Esophagus muscularis mucosa (tissue), 4 donors: Measurements from ENCODE around the gene IFITM1. TPM values are rescaled to one million over a fixed set of nuclear protein-coding genes. Genes with fewer than 3 reads are reported as not detected.
"Not testable (repeated sequence)": the region's sequence is repeated elsewhere in the genome, so short reads cannot be mapped to it uniquely, and the experiment has no call there.

Experiments
- DNase-seq: peaks from one replicate; pipeline ENCODE4 v3.0.0-alpha.2; 2017; ENCODE audit errors: extremely low spot score
- H3K27ac ChIP-seq, 4 donors: fragments of 200-600 bp; sonication (generic); replicated peaks in 1 of 4; 1 replicate in 3 of 4; 2 replicates in 1 of 4; pipeline ENCODE4 v1.5.1; 2016 to 2019; ENCODE audit warnings: mild to moderate bottlenecking in 1 of 4
- H3K27me3 ChIP-seq, 4 donors: fragments of 200-600 bp; sonication (generic); one replicate each; pipeline versions ENCODE4 v1.5.1 to v1.6.0; 2016 to 2019
- H3K36me3 ChIP-seq, 4 donors: fragments of 200-600 bp; sonication (generic); one replicate each; pipeline ENCODE4 v1.5.1; 2016 to 2019
- H3K4me1 ChIP-seq, 4 donors: fragments of 200-600 bp; sonication (generic); one replicate each; pipeline ENCODE4 v1.5.1; 2016 to 2019
- H3K4me3 ChIP-seq, 4 donors: fragments of 200-600 bp; sonication (generic); 1 replicate in 2 of 4; 2 replicates in 2 of 4; pipeline ENCODE4 v1.5.1; 2016 to 2019; ENCODE audit warnings: mild to moderate bottlenecking in 4 of 4, moderate library complexity in 1 of 4
- H3K9me3 ChIP-seq, 4 donors: fragments of 200-600 bp; sonication (generic); 1 replicate in 3 of 4; 2 replicates in 1 of 4; pipeline ENCODE4 v1.5.1; 2016 to 2019
- CTCF ChIP-seq, 3 experiments: fragments of 200-600 bp in 2 of 3; fragments of 450-650 bp in 1 of 3; sonication (generic) in 2 of 3; IDR thresholded peaks; one replicate each; pipeline ENCODE4 v1.5.1; 2017 to 2019; ENCODE audit warnings: antibody characterized with exemption in 3 of 3, mild to moderate bottlenecking in 2 of 3, moderate library complexity in 1 of 3
- EP300 ChIP-seq: sonication (generic); formaldehyde crosslinking; IDR thresholded peaks from one replicate; pipeline ENCODE4 v1.6.1; 2017; ENCODE audit warnings: antibody characterized with exemption
- POLR2A ChIP-seq: fragments of 450-650 bp; IDR thresholded peaks from one replicate; pipeline ENCODE4 v1.6.1; 2017; ENCODE audit warnings: antibody characterized with exemption, moderate library complexity, mild to moderate bottlenecking, low read depth
- POLR2AphosphoS5 ChIP-seq, 2 donors: sonication (generic); formaldehyde crosslinking; IDR thresholded peaks; one replicate each; pipeline ENCODE4 v1.6.1; 2017; ENCODE audit warnings: antibody characterized with exemption in 2 of 2
- WGBS: methylation state at CpG from one replicate; pipeline ENCODE4 v1.1.5; 2018; 5-methylcytosine and 5-hydroxymethylcytosine counted together
- intact Hi-C: fragments of 100-400 bp; cut with DNase I; formaldehyde crosslinking; loops from one replicate; pipeline ENCODE4 v1.15.1; 2023
- total RNA-seq, 4 donors: library from RNA; depleted of rRNA; stranded (reverse); fragments of >200 nt; gene quantifications; one replicate each; pipeline versions ENCODE4 v1.1.0 to v1.2.1, GENCODE V29; 2016

Gene IFITM1
- total RNA-seq, 4 donors from 2014 or later: 60.6 to 197 (median 171) TPM

DNA sequence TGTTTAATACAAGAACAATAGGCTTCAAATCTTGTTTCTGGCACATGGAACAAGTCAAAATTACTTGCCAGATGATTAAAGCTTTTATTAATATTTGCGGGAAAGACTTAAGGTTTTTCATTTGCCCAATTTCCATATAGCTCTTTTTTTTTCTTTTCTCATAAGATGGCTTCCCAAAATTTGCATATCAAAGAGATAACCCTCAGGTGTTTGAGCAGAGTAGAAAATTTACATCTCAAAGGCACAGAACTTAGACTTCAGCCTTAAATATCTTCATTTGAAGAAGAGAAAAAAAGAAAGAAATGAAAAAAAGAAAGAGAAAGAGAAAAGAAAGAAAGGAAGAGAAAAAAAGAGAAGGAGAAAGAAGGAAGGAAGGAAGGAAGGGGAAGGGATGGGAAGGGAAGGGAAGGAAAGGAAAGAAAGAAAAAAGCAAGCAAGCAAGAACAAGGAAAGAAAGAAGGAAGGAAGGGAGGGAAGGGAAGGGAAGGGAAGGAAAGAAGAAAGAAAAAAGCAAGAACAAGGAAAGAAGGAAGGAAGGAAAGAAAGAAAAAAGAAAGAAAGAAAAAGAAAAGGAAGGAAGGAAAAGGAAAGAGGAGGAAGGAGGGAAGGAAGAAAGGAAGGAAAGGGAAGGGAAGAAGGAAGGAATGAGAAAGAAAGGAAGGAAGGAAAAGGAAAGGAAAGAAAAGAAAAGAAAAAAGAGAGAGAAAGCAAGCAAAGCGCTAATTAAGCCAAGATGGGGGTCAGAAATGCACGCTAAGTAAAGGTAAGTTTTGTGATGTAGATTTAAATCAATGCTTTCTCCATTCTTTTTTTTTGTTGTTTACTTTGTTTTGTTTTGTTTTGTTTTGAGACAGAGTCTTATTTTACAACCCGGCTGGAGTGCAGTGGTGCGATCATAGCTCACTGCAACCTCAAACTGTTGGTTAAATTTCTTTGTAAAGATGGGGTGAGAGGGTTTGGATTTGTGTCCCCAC is 27.0 kb downstream of the IFITM1 start:
- 85% methylated on average over 4 of the region's 5 CpGs for WGBS
- no peak for DNase-seq
- Histone ChIP-seq H3K27ac (no peak overlapping the region), H3K4me1 (peaks cover 8 to 12% (median 10%) of the 10 kb centered on the region in 4 donors), H3K4me3 (no peak overlapping the region), H3K36me3 (no peaks in the 10 kb centered on the region), H3K27me3 (peaks cover 0 to 2% (median 0%) of the 10 kb centered on the region in 4 donors), H3K9me3 (no peaks in the 10 kb centered on the region)
- intact Hi-C loops: no loop called here
- TF ChIP-seq POLR2A (no peak), POLR2AphosphoS5 (IDR thresholded peaks at IDR 0.05) (no peak), EP300 (no peak)

DNA sequence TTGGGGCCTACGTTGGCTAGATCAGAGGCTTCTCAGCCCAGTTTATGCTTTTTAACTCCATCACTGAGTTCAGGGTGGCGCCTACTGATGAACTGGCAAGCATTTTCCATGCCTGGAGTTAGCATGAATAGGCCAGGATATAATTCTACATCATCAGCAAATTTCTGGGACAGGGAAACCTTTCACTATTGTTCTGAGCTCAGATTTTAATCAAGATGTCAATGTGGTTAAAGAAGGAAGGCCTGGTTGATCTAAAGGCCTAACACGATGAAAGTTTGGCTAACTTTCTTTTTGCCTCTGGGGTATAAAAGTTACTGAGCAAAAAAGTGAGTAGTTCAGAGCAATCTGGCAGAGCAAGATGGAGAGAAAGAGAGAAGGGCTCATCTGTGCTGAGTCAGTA is 28.5 kb downstream of the IFITM1 start:
- intact Hi-C loops: no loop called here
- H3K36me3 ChIP-seq: no peaks in the 10 kb centered on the region
- H3K27ac ChIP-seq: peak overlapping the region in 3 of 4 donors; percentile 3 to 34 (median 18)

GRCh38 chr11:344836-345578 is 31.2 kb downstream of the IFITM1 start:
- Histone ChIP-seq H3K9me3 (no peaks in the 10 kb centered on the region), H3K4me3 (no peak overlapping the region), H3K36me3 (no peaks in the 10 kb centered on the region), H3K27ac (no peak overlapping the region), H3K27me3 (no peaks in the 10 kb centered on the region), H3K4me1 (no peaks in the 10 kb centered on the region)
- intact Hi-C loops: no loop called here
- 91% methylated on average over 11 of the region's 11 CpGs for WGBS
- TF ChIP-seq EP300 (no peak), CTCF (IDR thresholded peaks at IDR 0.05) (no peak), POLR2AphosphoS5 (IDR thresholded peaks at IDR 0.05) (no peak), POLR2A (no peak)
- DNase-seq: no peak

More for the DNA sequence above, 28.5 kb downstream of the IFITM1 start:
- no peak for DNase-seq
- Histone ChIP-seq H3K27me3 (peaks cover 0 to 2% (median 0%) of the 10 kb centered on the region in 4 donors), H3K9me3 (no peaks in the 10 kb centered on the region), H3K4me3 (no peak overlapping the region), H3K4me1 (no peaks in the 10 kb centered on the region)
- 79% methylated on average over 3 of the region's 3 CpGs for WGBS
- TF ChIP-seq POLR2A (no peak), POLR2AphosphoS5 (IDR thresholded peaks at IDR 0.05) (no peak), CTCF (IDR thresholded peaks at IDR 0.05) (no peak), EP300 (no peak)

- Histone ChIP-seq H3K4me3 (no peak overlapping the region), H3K27me3 (no peaks in the 10 kb centered on the region), H3K9me3 (no peaks in the 10 kb centered on the region), H3K4me1 (peaks cover 0 to 12% (median 7%) of the 10 kb centered on the region in 4 donors), H3K36me3 (no peaks in the 10 kb centered on the region), H3K27ac (no peak overlapping the region)
- 73% methylated on average over 3 of the region's 3 CpGs for WGBS
- TF ChIP-seq POLR2AphosphoS5 (IDR thresholded peaks at IDR 0.05): no peak
- TF ChIP-seq CTCF (IDR thresholded peaks at IDR 0.05): no peak
- intact Hi-C loops: no loop called here
- no peak for DNase-seq
Measured at GRCh38 chr11:346529-346928, 32.7 kb downstream of the IFITM1 start.

DNA sequence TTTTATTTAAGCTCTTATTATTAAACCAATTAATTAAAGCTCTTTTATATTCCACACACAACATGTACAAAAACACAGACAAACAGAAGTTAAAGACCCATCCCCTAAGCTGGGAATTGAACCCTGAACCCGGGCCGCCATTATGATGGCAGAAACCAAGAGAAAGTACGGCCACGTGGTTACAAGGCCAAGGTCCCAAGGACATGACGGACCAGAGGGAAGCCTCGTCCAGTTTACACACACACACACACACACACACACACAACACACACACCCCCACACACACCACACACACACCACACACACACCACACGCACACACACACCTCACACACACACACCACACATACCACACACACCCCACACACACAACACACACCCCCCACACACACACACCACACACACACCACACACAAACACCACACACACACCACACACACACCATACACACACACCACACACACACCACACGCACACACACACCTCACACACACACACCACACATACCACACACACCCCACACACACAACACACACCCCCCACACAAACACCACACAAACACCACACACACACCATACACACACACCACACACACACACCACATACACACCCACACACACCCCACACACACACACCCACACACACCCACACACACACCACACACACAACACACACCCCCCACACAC is 35.6 kb downstream of the IFITM1 start:
- intact Hi-C loops, H3K27me3 ChIP-seq, H3K27ac ChIP-seq, H3K4me3 ChIP-seq, DNase-seq, H3K9me3 ChIP-seq, H3K36me3 ChIP-seq: not testable (repeated sequence)
- H3K4me1 ChIP-seq: peaks cover 22 to 36% (median 29%) of the 10 kb centered on the region in 4 donors
- 88% methylated on average over 8 of the region's 8 CpGs for WGBS

DNA sequence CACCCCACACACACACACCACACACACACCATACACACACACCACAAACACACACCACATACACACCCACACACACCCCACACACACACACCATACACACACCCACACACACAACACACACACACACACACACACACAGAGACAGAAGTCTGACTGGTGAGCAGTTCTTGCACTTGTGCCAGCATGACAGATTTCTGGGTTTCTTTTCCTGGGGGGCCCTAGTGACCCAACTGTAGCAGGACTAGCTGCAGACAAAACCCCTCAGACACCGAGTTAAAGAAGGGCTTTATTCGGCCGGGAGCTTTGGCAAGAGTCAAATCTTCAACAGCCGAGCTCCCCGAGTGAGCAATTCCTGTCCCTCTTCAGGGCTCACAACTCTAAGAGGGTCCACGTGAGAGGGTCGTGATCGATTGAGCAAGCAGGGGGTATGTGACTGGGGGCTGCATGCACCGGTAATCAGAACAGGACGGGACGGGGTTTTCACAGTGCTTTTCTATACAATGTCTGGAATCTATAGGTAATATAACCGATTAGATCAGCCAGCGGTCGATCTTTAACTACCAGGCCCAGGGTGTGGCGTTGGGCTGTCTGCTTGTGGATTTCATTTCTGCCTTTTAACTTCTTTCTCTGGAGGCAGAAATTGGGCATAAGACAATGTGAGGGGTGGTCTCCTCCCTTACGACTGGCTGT is 36.3 kb downstream of the IFITM1 start:
- H3K9me3 ChIP-seq, DNase-seq, H3K36me3 ChIP-seq, H3K27me3 ChIP-seq, intact Hi-C loops, H3K4me3 ChIP-seq: not testable (repeated sequence)
- Histone ChIP-seq H3K27ac (peak overlapping the region in 2 of 4 donors; percentile 7 to 11), H3K4me1 (peaks cover 27 to 42% (median 35%) of the 10 kb centered on the region in 4 donors)
- 76% methylated on average over 16 of the region's 16 CpGs for WGBS
